ENCODE results near the gene PTH1R. TPM values are rescaled to one million over a fixed set of nuclear protein-coding genes. Genes with fewer than 3 reads are reported as not detected.

The PTH1R gene
- total RNA-seq, 8 experiments from 2014 or later: 0.46 to 7.8 (median 0.97) TPM; not detected in 2

DNA sequence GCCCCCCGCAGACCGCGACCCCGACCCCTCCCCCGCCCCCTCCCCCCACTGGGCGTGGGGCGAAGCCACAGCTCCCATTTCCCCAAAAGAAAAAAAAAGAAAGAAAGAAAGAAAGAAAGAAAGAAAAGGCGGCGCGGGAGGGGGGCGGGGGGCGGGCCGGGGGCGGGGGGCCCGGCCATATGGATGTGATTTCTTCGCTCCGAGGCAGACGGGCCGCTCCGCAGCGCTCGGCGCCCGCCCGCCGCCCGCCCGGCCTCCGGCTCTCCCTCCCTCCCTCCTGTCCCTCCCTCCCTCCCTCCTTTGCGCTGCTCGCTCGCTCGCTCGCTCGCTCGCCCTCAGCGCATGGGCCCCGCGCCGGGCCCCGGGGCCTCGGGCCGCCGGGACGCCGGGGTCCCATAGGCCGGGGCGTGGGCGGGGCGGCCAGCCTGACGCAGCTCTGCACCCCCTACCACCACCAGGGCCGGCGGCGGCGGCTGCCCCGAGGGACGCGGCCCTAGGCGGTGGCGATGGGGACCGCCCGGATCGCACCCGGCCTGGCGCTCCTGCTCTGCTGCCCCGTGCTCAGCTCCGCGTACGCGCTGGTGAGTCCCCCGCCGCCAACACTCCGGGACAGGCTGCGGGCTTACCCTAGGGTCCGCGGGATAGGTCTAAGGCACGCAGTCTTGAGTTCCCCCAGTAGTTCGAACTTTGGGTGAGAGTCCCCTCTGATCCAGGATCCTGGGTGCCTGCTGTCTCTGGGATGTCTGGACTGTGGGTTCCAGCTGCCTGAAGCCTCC lies 5.7 kb downstream of the PTH1R start:
- WGBS, 10 experiments: 7% methylated on average over 3 of the region's 78 CpGs; no CpG with 5 or more reads in 9 of the 10 experiments
- H3K4me3 ChIP-seq: peak overlapping the region; percentile 36 to 50 (median 40)
- no peak overlapping the region for H3K27ac ChIP-seq
- peak; percentile 29 to 50 (median 46) for ATAC-seq (replicated peaks in 6 of 8)
- H3K4me1 ChIP-seq (replicated peaks in 1 of 2): peaks cover 17 to 18% of the 10 kb centered on the region in 2 donors
- in situ Hi-C loops (cut with MboI; ENCODE audit: low pct_unique_long_range_greater_than_20kb in 2 of 9, low sequenced_read_pairs in 9 of 9, unreplicated experiment in 9 of 9): loop anchor here in 6 of 9 experiments (10.0 to 25.0 kb wide), 2 partner anchors 168 to 171 kb away; partner anchors contain the start of genes PRSS50 (in 6 of the 6) and TMIE (in 5 of the 6)

DNA sequence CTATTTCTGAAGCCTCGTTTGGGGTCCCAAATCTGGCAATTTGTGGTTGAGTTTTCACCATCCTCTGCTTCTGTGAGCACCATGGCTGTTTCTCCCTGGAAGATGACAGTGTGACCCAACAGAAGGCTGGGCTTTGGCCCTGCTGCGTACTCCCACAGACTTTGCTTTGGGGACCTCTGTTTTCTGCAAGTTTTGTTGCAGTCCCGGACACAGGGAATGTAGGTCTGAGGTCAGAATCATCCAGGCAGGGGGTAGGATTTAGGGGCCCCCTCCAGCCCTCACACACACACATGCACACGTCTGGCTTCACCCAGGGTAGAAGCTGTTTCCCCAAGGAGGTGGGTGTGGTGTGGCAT lies 6.3 kb downstream of the PTH1R start:
- H3K4me3 ChIP-seq: peak overlapping the region in 4 of 5 donors; percentile 36 to 50 (median 39)
- WGBS, 10 experiments: 0 to 67% (median 0%) methylated on average over 1 to 2 of the region's 4 CpGs; no CpG with 5 or more reads in 5 of the 10 experiments
- in situ Hi-C loops (cut with MboI; ENCODE audit: low pct_unique_long_range_greater_than_20kb in 2 of 9, low sequenced_read_pairs in 9 of 9, unreplicated experiment in 9 of 9): loop anchor here in 6 of 9 experiments (10.0 to 25.0 kb wide), 2 partner anchors 169 to 172 kb away; partner anchors contain the start of genes PRSS50 (in 6 of the 6) and TMIE (in 5 of the 6)

DNA sequence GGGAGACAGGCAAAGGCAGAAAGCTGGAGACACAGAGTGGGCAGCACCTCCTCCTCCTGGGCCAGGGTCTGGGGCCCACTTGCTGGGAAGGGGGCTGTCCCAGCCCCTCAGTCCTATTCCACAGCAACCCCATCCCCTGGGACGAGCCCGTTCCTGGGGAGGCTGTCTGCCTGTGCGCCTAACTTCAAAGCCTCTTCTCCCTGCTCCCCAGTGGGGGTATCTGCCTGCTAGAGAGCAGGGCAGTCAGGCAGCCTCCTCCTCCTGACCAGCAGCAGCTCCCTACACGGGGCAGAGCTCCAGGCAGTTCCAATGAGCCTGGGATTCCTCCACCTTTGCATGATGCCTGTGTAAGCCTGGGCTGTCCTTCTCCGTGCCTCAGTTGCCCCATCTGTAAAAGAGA lies 6.9 kb downstream of the PTH1R start:
- no peak for ATAC-seq (replicated peaks in 6 of 8)
- Histone ChIP-seq H3K4me3 (no peak overlapping the region), H3K4me1 (replicated peaks in 1 of 2) (peaks cover 19% of the 10 kb centered on the region in 2 donors), H3K27ac (no peak overlapping the region)
- in situ Hi-C loops (cut with MboI; ENCODE audit: low pct_unique_long_range_greater_than_20kb in 2 of 9, low sequenced_read_pairs in 9 of 9, unreplicated experiment in 9 of 9): loop anchor here in 6 of 9 experiments (10.0 to 25.0 kb wide), 2 partner anchors 170 to 172 kb away; partner anchors contain the start of genes PRSS50 (in 6 of the 6) and TMIE (in 5 of the 6)
- WGBS, 10 experiments: 0 to 55% (median 32%) methylated on average over 1 to 3 of the region's 5 CpGs; no CpG with 5 or more reads in 6 of the 10 experiments

More for the DNA sequence above, 6.3 kb downstream of the PTH1R start:
- H3K27ac ChIP-seq: no peak overlapping the region
- no peak for ATAC-seq (replicated peaks in 6 of 8)
- H3K4me1 ChIP-seq (replicated peaks in 1 of 2): peaks cover 19% of the 10 kb centered on the region in 2 donors

DNA sequence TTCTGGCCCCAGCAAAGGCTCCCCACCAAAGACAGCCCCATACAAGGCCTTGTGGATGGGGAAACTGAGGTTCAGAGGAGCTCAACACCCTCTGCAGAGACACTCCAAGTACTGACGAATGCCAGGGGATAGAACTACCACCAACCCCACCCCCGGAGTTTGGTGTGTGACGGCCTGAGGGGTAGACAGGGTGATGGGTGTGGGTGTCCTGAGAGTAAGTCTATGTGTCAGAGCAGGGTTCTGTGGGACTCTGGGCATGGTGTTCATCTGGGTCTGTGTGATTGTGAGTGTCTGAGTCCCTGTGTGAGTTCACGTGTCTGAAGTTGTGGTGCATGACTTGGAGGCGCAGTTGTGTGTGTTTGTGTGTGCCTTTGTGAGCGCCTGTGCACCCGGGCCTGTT lies 7.4 kb downstream of the PTH1R start:
- in situ Hi-C loops (cut with MboI; ENCODE audit: low pct_unique_long_range_greater_than_20kb in 2 of 9, low sequenced_read_pairs in 9 of 9, unreplicated experiment in 9 of 9): loop anchor here in 6 of 9 experiments (10.0 to 25.0 kb wide), 2 partner anchors 170 to 173 kb away; partner anchors contain the start of genes PRSS50 (in 6 of the 6) and TMIE (in 5 of the 6)
- no peak for ATAC-seq (replicated peaks in 6 of 8)
- 40 to 90% (median 79%) methylated on average over 1 to 7 of the region's 7 CpGs; no CpG with 5 or more reads in 4 of the 10 experiments for WGBS, 10 experiments
- H3K4me3 ChIP-seq: no peak overlapping the region
- peaks cover 19% of the 10 kb centered on the region in 2 donors for H3K4me1 ChIP-seq (replicated peaks in 1 of 2)
- no peak overlapping the region for H3K27ac ChIP-seq

DNA sequence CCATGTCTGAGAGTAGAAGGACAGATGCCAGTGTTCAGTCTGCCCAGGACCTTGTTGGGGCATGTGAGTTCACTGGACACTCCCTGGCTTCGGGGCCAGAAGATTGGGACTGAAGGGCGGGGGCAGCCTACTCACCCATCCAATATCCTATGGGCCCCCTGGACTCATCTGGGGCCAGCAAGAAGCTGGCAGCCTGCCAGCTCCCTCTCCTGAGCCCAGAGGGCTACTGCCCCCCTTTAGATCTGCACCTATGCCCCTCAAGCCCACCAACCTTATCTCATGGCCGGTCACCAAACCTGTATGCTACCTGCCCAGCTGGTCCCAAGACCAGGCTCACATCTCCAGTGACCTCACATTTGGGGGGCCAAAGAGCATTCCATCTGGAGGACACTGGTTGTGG lies 8.1 kb downstream of the PTH1R start:
- H3K4me1 ChIP-seq (replicated peaks in 1 of 2): peaks cover 19% of the 10 kb centered on the region in 2 donors
- H3K4me3 ChIP-seq: no peak overlapping the region
- WGBS, 10 experiments: 80 to 100% methylated on average over 1 to 2 of the region's 3 CpGs; no CpG with 5 or more reads in 8 of the 10 experiments
- in situ Hi-C loops (cut with MboI; ENCODE audit: low pct_unique_long_range_greater_than_20kb in 2 of 9, low sequenced_read_pairs in 9 of 9, unreplicated experiment in 9 of 9): loop anchor here in 6 of 9 experiments (10.0 to 25.0 kb wide), 2 partner anchors 171 to 173 kb away; partner anchors contain the start of genes PRSS50 (in 6 of the 6) and TMIE (in 5 of the 6)
- ATAC-seq (replicated peaks in 6 of 8): no peak
- no peak overlapping the region for H3K27ac ChIP-seq

DNA sequence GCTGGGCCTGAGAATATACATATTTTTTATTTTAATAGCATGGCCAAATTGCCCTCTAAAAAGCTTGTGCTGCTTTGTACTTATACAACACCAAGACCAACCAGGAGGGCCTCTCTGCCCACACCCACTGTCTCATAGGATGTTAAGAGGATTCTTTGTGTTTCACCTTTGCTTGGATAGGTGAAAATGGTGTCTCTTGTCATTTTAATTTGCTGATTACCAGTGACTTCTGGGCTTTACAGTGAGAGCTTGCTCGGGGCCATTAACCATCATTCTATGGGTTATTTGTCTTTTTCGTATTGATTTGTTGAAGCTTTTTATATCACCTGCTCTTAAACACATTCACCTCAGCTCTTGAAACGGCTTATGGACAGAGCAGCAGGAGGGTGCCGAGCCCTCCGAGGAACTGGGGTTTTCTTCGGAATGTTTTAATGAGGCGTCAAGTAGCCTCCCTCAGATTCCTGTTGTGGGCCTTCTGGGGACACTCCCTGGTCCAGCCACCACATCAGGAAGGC lies 10.5 kb downstream of the PTH1R start:
- WGBS, 10 experiments: 33 to 92% (median 56%) methylated on average over 1 to 6 of the region's 7 CpGs; no CpG with 5 or more reads in 3 of the 10 experiments
- Histone ChIP-seq H3K4me1 (replicated peaks in 1 of 2) (peaks cover 25 to 32% of the 10 kb centered on the region in 2 donors), H3K27ac (no peak overlapping the region), H3K4me3 (no peak overlapping the region)
- no peak for ATAC-seq (replicated peaks in 6 of 8)
- in situ Hi-C loops (cut with MboI; ENCODE audit: low pct_unique_long_range_greater_than_20kb in 2 of 9, low sequenced_read_pairs in 9 of 9, unreplicated experiment in 9 of 9): loop anchor here in 6 of 9 experiments (10.0 to 25.0 kb wide), 2 partner anchors 173 to 176 kb away; partner anchors contain the start of genes PRSS50 (in 6 of the 6) and TMIE (in 5 of the 6)

DNA sequence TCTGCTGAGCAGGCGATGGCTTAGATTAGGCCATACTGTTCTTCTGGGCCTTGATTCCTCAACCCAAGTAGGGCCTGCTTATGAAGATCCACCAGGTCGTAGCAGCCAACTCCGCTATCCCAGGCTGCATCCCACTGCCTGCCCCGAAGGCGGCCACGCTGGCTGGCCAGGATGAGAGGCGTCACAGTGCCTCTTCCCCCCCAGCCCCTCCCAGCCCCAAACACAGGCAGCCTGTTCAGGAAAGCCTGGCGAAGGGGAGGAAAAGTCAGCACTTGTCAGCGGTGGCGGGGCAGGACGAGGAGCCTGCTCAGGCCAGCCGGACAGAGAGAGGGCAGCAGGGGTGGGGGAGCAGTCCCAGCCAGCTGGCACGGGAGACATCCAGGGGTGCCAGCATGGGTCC lies 11.2 kb downstream of the PTH1R start:
- peaks cover 23 to 30% of the 10 kb centered on the region in 2 donors for H3K4me1 ChIP-seq (replicated peaks in 1 of 2)
- no peak overlapping the region for H3K27ac ChIP-seq
- in situ Hi-C loops (cut with MboI; ENCODE audit: low pct_unique_long_range_greater_than_20kb in 2 of 9, low sequenced_read_pairs in 9 of 9, unreplicated experiment in 9 of 9): loop anchor here in 6 of 9 experiments (10.0 to 25.0 kb wide), 2 partner anchors 174 to 176 kb away; partner anchors contain the start of genes PRSS50 (in 6 of the 6) and TMIE (in 5 of the 6)
- H3K4me3 ChIP-seq: no peak overlapping the region
- 52 to 88% (median 75%) methylated on average over 1 to 6 of the region's 13 CpGs; no CpG with 5 or more reads in 5 of the 10 experiments for WGBS, 10 experiments
- ATAC-seq (replicated peaks in 6 of 8): no peak

DNA sequence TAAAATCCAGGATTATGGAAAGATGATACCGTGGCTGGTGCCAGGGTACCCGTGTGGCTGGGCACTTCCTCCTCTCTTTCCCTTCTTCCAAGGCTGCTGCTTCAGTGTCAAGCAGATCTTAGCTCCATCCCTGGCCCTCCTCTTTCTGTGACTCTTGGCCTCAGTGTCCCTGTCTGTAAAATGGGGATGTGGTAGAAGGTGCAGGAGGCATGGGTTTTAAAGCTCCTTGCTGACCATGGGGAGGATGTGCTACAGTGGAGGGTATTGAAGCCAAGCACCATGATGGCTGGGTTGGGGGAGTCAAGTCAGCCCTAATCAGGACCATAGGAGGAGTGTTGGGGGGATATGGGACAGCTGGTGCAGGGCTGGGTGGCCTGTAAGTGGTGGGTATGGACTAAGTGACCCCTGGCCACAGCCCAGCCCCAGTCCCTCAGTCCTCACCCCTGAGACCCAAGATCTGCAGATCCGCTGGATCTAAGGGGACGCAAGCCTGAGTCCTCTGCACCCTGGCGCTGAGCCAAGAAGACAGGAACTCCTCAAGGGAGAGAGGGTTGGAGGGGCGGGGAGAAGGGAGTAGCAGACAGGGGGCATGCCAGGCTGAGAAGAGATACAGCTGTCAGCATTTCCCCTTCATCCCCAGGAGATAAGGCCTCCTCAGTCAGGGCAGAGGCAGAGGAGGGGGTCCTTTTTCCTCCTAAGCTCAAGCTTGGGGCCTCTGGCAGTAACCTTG lies 12.0 kb downstream of the PTH1R start:
- in situ Hi-C loops (cut with MboI; ENCODE audit: low pct_unique_long_range_greater_than_20kb in 2 of 9, low sequenced_read_pairs in 9 of 9, unreplicated experiment in 9 of 9): loop anchor here in 7 of 9 experiments (10.0 to 25.0 kb wide), 3 partner anchors 175 to 195 kb away; partner anchors contain the start of genes PRSS50 (in 6 of the 7), TMIE (in 5 of the 7) and ALS2CL (in 1 of the 7)
- Histone ChIP-seq H3K27ac (no peak overlapping the region), H3K4me1 (replicated peaks in 1 of 2) (peaks cover 16 to 22% of the 10 kb centered on the region in 2 donors), H3K4me3 (no peak overlapping the region)
- no peak for ATAC-seq (replicated peaks in 6 of 8)
- 0 to 90% (median 80%) methylated on average over 1 to 2 of the region's 6 CpGs; no CpG with 5 or more reads in 5 of the 10 experiments for WGBS, 10 experiments

DNA sequence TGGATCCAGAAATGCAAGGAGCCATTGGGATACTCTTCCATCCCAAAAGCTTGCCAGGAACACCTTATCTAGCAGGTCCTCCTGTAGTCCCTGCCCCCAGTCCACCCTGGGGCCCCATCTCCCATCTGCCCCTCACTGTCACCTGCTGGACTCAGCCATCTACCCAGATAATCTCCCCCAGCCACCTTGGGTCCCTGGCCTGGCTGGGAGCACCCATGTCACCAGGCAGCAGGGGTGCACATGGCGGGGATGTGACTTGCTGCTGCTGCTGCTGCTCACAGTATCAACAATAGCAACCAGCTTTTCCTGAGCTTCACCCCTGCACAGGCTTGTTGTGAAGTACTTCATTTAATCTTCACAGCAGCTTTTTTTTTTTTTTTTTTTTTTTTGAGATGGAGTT lies 12.6 kb downstream of the PTH1R start:
- no peak for ATAC-seq (replicated peaks in 6 of 8)
- no peak overlapping the region for H3K27ac ChIP-seq
- in situ Hi-C loops (cut with MboI; ENCODE audit: low pct_unique_long_range_greater_than_20kb in 2 of 9, low sequenced_read_pairs in 9 of 9, unreplicated experiment in 9 of 9): loop anchor here in 6 of 9 experiments (10.0 to 25.0 kb wide), 2 partner anchors 178 to 195 kb away; partner anchors contain the start of genes PRSS50 (in 5 of the 6), TMIE (in 5 of the 6) and ALS2CL (in 1 of the 6)
- WGBS, 10 experiments: 86 to 100% methylated on average over 1 of the region's 1 CpG; no CpG with 5 or more reads in 8 of the 10 experiments
- H3K4me3 ChIP-seq: no peak overlapping the region
- H3K4me1 ChIP-seq (replicated peaks in 1 of 2): peaks cover 16 to 21% of the 10 kb centered on the region in 2 donors

DNA sequence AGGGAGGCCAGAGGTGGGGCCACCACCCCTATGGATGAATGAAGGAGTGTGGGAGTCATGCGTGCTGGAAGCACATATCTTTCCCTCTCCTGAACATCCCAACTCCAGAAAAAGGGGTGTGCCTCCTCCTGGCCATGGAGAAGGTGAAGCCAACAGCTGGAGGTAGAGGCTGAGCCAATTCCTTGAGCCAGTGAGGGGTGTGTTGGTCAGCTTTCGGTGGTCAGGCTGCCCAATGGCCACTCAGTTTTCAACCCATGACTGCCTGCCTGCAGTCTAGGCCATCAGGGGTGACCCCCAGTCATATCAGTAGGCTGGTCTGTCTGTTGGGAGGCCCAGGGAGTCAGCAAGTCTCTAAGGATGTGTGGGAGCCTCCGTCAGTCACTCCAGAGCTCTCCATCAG lies 13.6 kb downstream of the PTH1R start:
- ATAC-seq (replicated peaks in 6 of 8): no peak
- H3K27ac ChIP-seq: no peak overlapping the region
- WGBS, 10 experiments: 0 to 100% (median 86%) methylated on average over 1 to 2 of the region's 3 CpGs; no CpG with 5 or more reads in 6 of the 10 experiments
- in situ Hi-C loops (cut with MboI; ENCODE audit: low pct_unique_long_range_greater_than_20kb in 2 of 9, low sequenced_read_pairs in 9 of 9, unreplicated experiment in 9 of 9): loop anchor here in 6 of 9 experiments (10.0 to 25.0 kb wide), 2 partner anchors 179 to 196 kb away; partner anchors contain the start of genes PRSS50 (in 5 of the 6), TMIE (in 5 of the 6) and ALS2CL (in 1 of the 6)
- peaks cover 16 to 21% of the 10 kb centered on the region in 2 donors for H3K4me1 ChIP-seq (replicated peaks in 1 of 2)
- H3K4me3 ChIP-seq: no peak overlapping the region

DNA sequence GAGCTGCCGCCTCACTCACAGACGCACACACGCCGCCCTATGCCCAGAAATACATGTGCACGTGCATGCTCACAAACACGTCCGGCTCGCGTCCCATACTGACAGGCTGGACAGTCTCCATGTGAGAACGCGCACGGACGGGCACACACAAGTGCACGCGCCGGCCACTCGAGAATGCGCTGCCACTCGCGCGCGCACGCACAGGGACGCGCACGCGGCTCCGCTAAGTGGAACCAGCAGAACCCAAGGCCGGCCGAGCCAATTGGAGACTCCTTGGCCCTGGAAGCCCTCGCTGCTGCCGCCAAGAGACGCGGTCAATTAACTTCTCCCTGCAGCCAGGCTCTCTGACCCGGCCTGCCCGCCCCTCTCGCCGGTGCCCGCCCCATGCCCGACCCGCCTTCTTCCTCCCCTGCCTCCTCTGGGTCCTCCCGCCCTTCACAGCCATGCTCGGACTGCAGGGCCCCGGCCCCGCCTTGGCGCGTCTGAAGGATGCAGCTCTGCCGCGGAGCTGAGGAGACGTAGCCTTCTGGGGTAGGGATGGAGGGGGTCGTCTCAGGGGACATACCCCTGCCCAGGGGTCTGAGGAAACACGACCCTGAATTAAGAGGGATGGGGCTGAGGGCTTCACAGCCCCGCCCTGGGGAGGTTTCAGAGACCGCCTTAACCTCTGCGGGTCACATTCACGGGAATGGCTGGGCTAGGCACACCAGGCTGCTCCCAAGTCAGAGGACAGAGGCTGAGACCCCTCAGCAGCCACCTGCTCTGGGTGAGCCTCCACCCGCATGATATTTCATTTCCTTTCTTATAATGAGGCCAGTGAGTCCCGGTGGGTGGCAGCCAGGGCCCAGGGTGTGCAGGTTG lies 15.0 kb downstream of the PTH1R start:
- peak; percentile 83 to 94 (median 89) for ATAC-seq (replicated peaks in 6 of 8)
- in situ Hi-C loops (cut with MboI; ENCODE audit: low pct_unique_long_range_greater_than_20kb in 2 of 9, low sequenced_read_pairs in 9 of 9, unreplicated experiment in 9 of 9): loop anchor here in 6 of 9 experiments (10.0 to 25.0 kb wide), 2 partner anchors 180 to 198 kb away; partner anchors contain the start of genes PRSS50 (in 5 of the 6), TMIE (in 5 of the 6) and ALS2CL (in 1 of the 6)
- H3K4me1 ChIP-seq (replicated peaks in 1 of 2): peaks cover 16 to 21% of the 10 kb centered on the region in 2 donors
- H3K27ac ChIP-seq: no peak overlapping the region
- 0 to 47% (median 30%) methylated on average over 1 to 7 of the region's 58 CpGs; no CpG with 5 or more reads in 5 of the 10 experiments for WGBS, 10 experiments
- peak overlapping the region; percentile 10 to 34 (median 23) for H3K4me3 ChIP-seq
